Measurements from ENCODE around the gene PRKCA.
A peak's percentile ranks its signal among the peaks of the same experiment; 100 is the strongest.

The PRKCA gene

DNA sequence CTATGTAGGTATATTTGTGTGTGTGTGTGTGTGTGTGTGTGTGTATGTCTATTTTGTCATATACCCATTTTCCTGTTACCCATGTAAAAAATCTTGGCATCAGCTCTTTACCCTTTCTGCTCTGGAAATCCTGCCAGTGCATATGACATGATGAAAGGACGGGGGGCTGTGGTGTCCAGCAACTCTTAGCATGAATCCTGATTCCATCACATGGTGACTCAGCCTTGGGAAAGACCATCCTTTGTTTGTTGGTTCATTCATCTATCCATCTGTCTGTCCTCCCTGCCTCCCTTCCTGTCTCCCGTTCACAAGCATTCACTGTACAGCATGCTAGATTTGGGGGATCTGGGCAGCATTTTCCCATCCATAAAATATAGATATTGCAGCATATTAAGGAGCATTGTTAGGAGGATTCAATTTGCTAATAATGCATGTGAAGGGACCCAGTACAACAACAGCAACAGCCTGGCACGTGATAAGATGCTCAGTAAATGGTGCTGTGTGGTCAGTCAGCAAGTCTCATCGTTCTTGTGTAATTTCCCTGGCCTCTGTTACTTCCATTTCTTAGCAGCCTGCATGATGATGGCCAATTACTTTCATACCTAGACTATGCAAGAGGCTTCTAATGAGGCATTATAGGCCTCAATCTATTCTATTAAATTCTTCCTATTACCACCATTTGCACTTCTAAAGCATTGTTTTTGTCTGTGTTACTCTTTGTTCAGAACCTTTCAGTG lies 191.0 kb downstream of the PRKCA start:
- Histone ChIP-seq H3K4me2 (ENCODE audit: insufficient read depth, low read length, poor library complexity, severe bottlenecking) (no peak overlapping the region), H2BK5ac (ENCODE audit: low read length) (no peak overlapping the region), H2BK15ac (ENCODE audit: low read length) (no peak overlapping the region), H3K18ac (ENCODE audit: low read length) (no peak overlapping the region), H3K9ac (ENCODE audit: low read depth, low read length, poor library complexity) (no peak overlapping the region), H4K91ac (ENCODE audit: low read depth, low read length, poor library complexity) (no peak overlapping the region), H2BK120ac (ENCODE audit: low read depth, low read length) (no peak overlapping the region), H3K4me3 (ENCODE audit: low read length in 2 of 2) (no peak overlapping the region), H3K9me3 (replicated peaks in 1 of 2; ENCODE audit: control insufficient read depth in 2 of 2, insufficient read depth in 1 of 2, low read depth in 1 of 2, low read length in 2 of 2) (no peaks in the 10 kb centered on the region), H3K14ac (ENCODE audit: low read length) (peak overlapping the region; percentile 50), H4K8ac (ENCODE audit: low read depth, low read length) (no peak overlapping the region), H2AK5ac (ENCODE audit: low read depth, low read length) (no peak overlapping the region), H3K27me3 (ENCODE audit: control insufficient read depth in 3 of 3, insufficient read depth in 3 of 3, low read depth in 1 of 3, low read length in 3 of 3) (no peaks in the 10 kb centered on the region), H3K4ac (ENCODE audit: low read length) (no peak overlapping the region), H3K36me3 (replicated peaks in 1 of 2; ENCODE audit: control insufficient read depth in 2 of 2, insufficient read depth in 2 of 2, low read length in 2 of 2) (no peaks in the 10 kb centered on the region), H3K79me1 (ENCODE audit: low read depth, low read length) (no peaks in the 10 kb centered on the region), H3K27ac (replicated peaks; ENCODE audit: low read length) (no peak overlapping the region), H2BK12ac (ENCODE audit: low read length) (no peak overlapping the region), H3K4me1 (ENCODE audit: control insufficient read depth in 2 of 2, insufficient read depth in 1 of 2, low read depth in 1 of 2, low read length in 2 of 2) (peaks cover 8 to 12% of the 10 kb centered on the region in 2 donors), H3K23ac (ENCODE audit: low read depth, low read length, poor library complexity) (no peak overlapping the region), H2AFZ (ENCODE audit: low read length) (no peak overlapping the region)
- no CpG with 5 or more reads among the region's 4 CpGs for WGBS, 2 donors (ENCODE audit: extremely low coverage in 2 of 2, insufficient read length in 2 of 2, insufficient replicate concordance in 1 of 2)
- no peak for DNase-seq (ENCODE audit: low spot score)

DNA sequence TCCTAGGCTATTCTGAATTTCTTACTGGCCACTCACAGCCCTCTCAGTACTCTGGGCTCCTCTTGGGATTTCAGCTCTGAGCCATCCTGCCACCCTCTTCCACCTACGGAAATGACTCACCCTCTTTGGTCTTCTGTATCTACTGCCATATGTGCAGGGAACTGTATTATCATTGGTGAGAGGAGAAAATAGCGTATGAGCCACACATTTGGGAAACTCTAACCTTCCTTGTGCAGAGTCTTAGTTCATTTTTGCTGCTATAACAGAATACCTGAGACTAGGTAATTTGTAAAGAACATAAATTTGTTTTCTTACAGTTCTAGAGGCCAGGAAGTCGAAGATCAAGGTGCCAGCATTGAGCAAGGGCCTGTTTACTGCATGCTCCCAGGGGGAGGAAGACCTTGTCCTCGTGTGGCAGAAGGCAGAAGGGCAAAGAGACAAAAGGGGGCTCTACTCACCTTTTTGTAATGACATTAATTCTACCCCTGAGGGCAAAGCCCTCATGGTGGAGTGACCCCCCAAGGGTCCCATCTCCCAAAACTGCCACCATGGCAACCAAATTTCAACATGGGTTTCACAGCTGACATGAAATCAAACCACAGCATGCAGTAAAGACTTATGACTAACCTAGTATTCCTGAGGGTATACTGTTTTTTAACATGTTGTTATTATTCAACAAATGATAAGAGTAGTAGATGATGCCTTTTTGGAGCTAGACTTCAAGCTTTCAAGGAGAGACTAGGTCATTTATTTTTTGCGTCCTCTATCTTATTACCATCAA lies 191.8 kb downstream of the PRKCA start:
- Histone ChIP-seq H2AK5ac (ENCODE audit: low read depth, low read length) (no peak overlapping the region), H3K9ac (ENCODE audit: low read depth, low read length, poor library complexity) (no peak overlapping the region), H3K4me1 (ENCODE audit: control insufficient read depth in 2 of 2, insufficient read depth in 1 of 2, low read depth in 1 of 2, low read length in 2 of 2) (peaks cover 8 to 13% of the 10 kb centered on the region in 2 donors), H2AFZ (ENCODE audit: low read length) (no peak overlapping the region), H2BK120ac (ENCODE audit: low read depth, low read length) (no peak overlapping the region), H3K23ac (ENCODE audit: low read depth, low read length, poor library complexity) (no peak overlapping the region), H3K18ac (ENCODE audit: low read length) (no peak overlapping the region), H3K4ac (ENCODE audit: low read length) (no peak overlapping the region), H3K4me3 (ENCODE audit: low read length in 2 of 2) (no peak overlapping the region), H3K4me2 (ENCODE audit: insufficient read depth, low read length, poor library complexity, severe bottlenecking) (no peak overlapping the region), H3K36me3 (replicated peaks in 1 of 2; ENCODE audit: control insufficient read depth in 2 of 2, insufficient read depth in 2 of 2, low read length in 2 of 2) (no peaks in the 10 kb centered on the region), H2BK15ac (ENCODE audit: low read length) (no peak overlapping the region), H2BK12ac (ENCODE audit: low read length) (no peak overlapping the region), H3K9me3 (replicated peaks in 1 of 2; ENCODE audit: control insufficient read depth in 2 of 2, insufficient read depth in 1 of 2, low read depth in 1 of 2, low read length in 2 of 2) (no peaks in the 10 kb centered on the region), H3K14ac (ENCODE audit: low read length) (no peak overlapping the region), H2BK5ac (ENCODE audit: low read length) (no peak overlapping the region), H3K27ac (replicated peaks; ENCODE audit: low read length) (no peak overlapping the region), H3K79me1 (ENCODE audit: low read depth, low read length) (no peaks in the 10 kb centered on the region), H3K27me3 (ENCODE audit: control insufficient read depth in 3 of 3, insufficient read depth in 3 of 3, low read depth in 1 of 3, low read length in 3 of 3) (no peaks in the 10 kb centered on the region), H4K8ac (ENCODE audit: low read depth, low read length) (no peak overlapping the region), H4K91ac (ENCODE audit: low read depth, low read length, poor library complexity) (no peak overlapping the region)
- no CpG with 5 or more reads among the region's 5 CpGs for WGBS, 2 donors (ENCODE audit: extremely low coverage in 2 of 2, insufficient read length in 2 of 2, insufficient replicate concordance in 1 of 2)
- no peak for DNase-seq (ENCODE audit: low spot score)

DNA sequence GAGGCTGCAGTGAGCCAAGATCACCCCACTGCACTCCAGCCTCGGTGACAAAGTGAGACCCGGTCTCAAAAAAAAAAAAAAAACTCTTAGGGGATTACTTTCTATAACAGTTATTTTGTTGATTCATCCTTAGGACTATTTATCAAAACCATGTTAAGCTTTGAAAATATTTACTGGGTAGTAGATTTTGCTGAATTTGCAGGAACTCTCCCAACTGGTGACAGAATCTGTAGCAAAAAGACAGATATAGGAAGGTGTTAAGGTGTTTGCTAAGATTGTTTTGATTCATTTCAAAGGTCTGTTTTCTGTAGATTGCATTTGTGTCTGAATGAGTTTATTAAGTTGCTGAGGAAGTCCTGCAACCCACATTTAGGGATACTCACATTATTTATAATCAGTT lies 192.6 kb downstream of the PRKCA start:
- H3K4me2 ChIP-seq (ENCODE audit: insufficient read depth, low read length, poor library complexity, severe bottlenecking) = no peak overlapping the region
- no peak for DNase-seq (ENCODE audit: low spot score)
- no peaks in the 10 kb centered on the region for H3K9me3 ChIP-seq (replicated peaks in 1 of 2; ENCODE audit: control insufficient read depth in 2 of 2, insufficient read depth in 1 of 2, low read depth in 1 of 2, low read length in 2 of 2)
- H3K9ac ChIP-seq (ENCODE audit: low read depth, low read length, poor library complexity) = no peak overlapping the region
- no peak overlapping the region for H2AK5ac ChIP-seq (ENCODE audit: low read depth, low read length)
- no peak overlapping the region for H2BK12ac ChIP-seq (ENCODE audit: low read length)
- no peak overlapping the region for H3K4me3 ChIP-seq (ENCODE audit: low read length in 2 of 2)
- no peak overlapping the region for H4K8ac ChIP-seq (ENCODE audit: low read depth, low read length)
- H3K4ac ChIP-seq (ENCODE audit: low read length) = no peak overlapping the region
- H4K91ac ChIP-seq (ENCODE audit: low read depth, low read length, poor library complexity) = no peak overlapping the region
- no peak overlapping the region for H2BK15ac ChIP-seq (ENCODE audit: low read length)
- no peaks in the 10 kb centered on the region for H3K27me3 ChIP-seq (ENCODE audit: control insufficient read depth in 3 of 3, insufficient read depth in 3 of 3, low read depth in 1 of 3, low read length in 3 of 3)
- H3K4me1 ChIP-seq (ENCODE audit: control insufficient read depth in 2 of 2, insufficient read depth in 1 of 2, low read depth in 1 of 2, low read length in 2 of 2) = peaks cover 8 to 13% of the 10 kb centered on the region in 2 donors
- no CpG with 5 or more reads among the region's 2 CpGs for WGBS, 2 donors (ENCODE audit: extremely low coverage in 2 of 2, insufficient read length in 2 of 2, insufficient replicate concordance in 1 of 2)
- H3K23ac ChIP-seq (ENCODE audit: low read depth, low read length, poor library complexity) = no peak overlapping the region
- H3K18ac ChIP-seq (ENCODE audit: low read length) = no peak overlapping the region
- no peak overlapping the region for H2AFZ ChIP-seq (ENCODE audit: low read length)
- H3K27ac ChIP-seq (replicated peaks; ENCODE audit: low read length) = no peak overlapping the region
- H2BK120ac ChIP-seq (ENCODE audit: low read depth, low read length) = no peak overlapping the region
- no peak overlapping the region for H3K14ac ChIP-seq (ENCODE audit: low read length)
- no peaks in the 10 kb centered on the region for H3K36me3 ChIP-seq (replicated peaks in 1 of 2; ENCODE audit: control insufficient read depth in 2 of 2, insufficient read depth in 2 of 2, low read length in 2 of 2)
- H2BK5ac ChIP-seq (ENCODE audit: low read length) = no peak overlapping the region
- H3K79me1 ChIP-seq (ENCODE audit: low read depth, low read length) = no peaks in the 10 kb centered on the region

DNA sequence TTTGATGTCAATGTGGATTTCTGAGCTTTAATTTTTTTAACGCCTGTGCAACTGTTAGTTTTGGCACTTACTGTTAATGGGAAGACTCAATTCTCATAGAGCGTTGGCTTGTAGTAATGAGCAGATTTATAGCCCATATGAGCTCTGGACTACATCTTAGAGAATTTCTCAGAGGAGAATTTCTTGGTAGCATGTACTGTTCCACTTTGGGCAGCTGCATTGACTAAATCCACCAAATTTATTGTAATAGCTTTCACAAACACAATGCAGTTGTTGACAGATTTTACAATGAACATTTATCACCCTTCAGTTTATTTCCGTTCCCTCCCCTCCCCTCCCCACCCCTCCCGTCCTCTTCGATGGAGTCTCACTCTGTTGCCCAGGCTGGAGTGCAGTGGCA lies 193.9 kb downstream of the PRKCA start:
- Histone ChIP-seq H2AK5ac (ENCODE audit: low read depth, low read length) (no peak overlapping the region), H3K9ac (ENCODE audit: low read depth, low read length, poor library complexity) (no peak overlapping the region), H3K27ac (replicated peaks; ENCODE audit: low read length) (no peak overlapping the region), H3K9me3 (replicated peaks in 1 of 2; ENCODE audit: control insufficient read depth in 2 of 2, insufficient read depth in 1 of 2, low read depth in 1 of 2, low read length in 2 of 2) (no peaks in the 10 kb centered on the region), H4K91ac (ENCODE audit: low read depth, low read length, poor library complexity) (no peak overlapping the region), H3K4me2 (ENCODE audit: insufficient read depth, low read length, poor library complexity, severe bottlenecking) (no peak overlapping the region), H3K4me1 (ENCODE audit: control insufficient read depth in 2 of 2, insufficient read depth in 1 of 2, low read depth in 1 of 2, low read length in 2 of 2) (peaks cover 8 to 13% of the 10 kb centered on the region in 2 donors), H2BK120ac (ENCODE audit: low read depth, low read length) (no peak overlapping the region), H4K8ac (ENCODE audit: low read depth, low read length) (no peak overlapping the region), H3K18ac (ENCODE audit: low read length) (no peak overlapping the region), H3K4ac (ENCODE audit: low read length) (no peak overlapping the region), H3K27me3 (ENCODE audit: control insufficient read depth in 3 of 3, insufficient read depth in 3 of 3, low read depth in 1 of 3, low read length in 3 of 3) (no peaks in the 10 kb centered on the region), H2BK15ac (ENCODE audit: low read length) (no peak overlapping the region), H3K36me3 (replicated peaks in 1 of 2; ENCODE audit: control insufficient read depth in 2 of 2, insufficient read depth in 2 of 2, low read length in 2 of 2) (no peaks in the 10 kb centered on the region), H2BK12ac (ENCODE audit: low read length) (no peak overlapping the region), H3K14ac (ENCODE audit: low read length) (no peak overlapping the region), H3K4me3 (ENCODE audit: low read length in 2 of 2) (no peak overlapping the region), H2AFZ (ENCODE audit: low read length) (no peak overlapping the region), H2BK5ac (ENCODE audit: low read length) (no peak overlapping the region), H3K23ac (ENCODE audit: low read depth, low read length, poor library complexity) (no peak overlapping the region), H3K79me1 (ENCODE audit: low read depth, low read length) (no peaks in the 10 kb centered on the region)
- no peak for DNase-seq (ENCODE audit: low spot score)
- WGBS, 2 donors (ENCODE audit: extremely low coverage in 2 of 2, insufficient read length in 2 of 2, insufficient replicate concordance in 1 of 2) = no CpG with 5 or more reads among the region's 5 CpGs

Data from neuronal stem cell (in vitro differentiated cells).